BE2C (cell line): ENCODE measurements around the gene SKIL.

Experiments used
- DNase-seq: peaks from one replicate; pipeline ENCODE4 v3.0.0-alpha.2; 2020
- H3K27me3 ChIP-seq: fragments of 250-450 bp; sonication (Bioruptor Pico); 2 replicates; pipeline ENCODE4 v1.5.1; 2020; ENCODE audit warnings: mild to moderate bottlenecking
- H3K36me3 ChIP-seq: fragments of 250-450 bp; sonication (Bioruptor Pico); 2 replicates; pipeline ENCODE4 v1.5.1; 2020; ENCODE audit warnings: mild to moderate bottlenecking
- H3K4me1 ChIP-seq: fragments of 250-450 bp; sonication (Bioruptor Pico); 2 replicates; pipeline ENCODE4 v1.5.1; 2020
- H3K4me3 ChIP-seq: 2 replicates; pipeline ENCODE4 v1.5.1; 2011; ENCODE audit warnings: low read depth, low read length
- H3K9me3 ChIP-seq: fragments of 250-450 bp; sonication (Bioruptor Pico); 2 replicates; pipeline ENCODE4 v1.5.1; 2020
- CTCF ChIP-seq: IDR thresholded peaks from 2 replicates; pipeline ENCODE4 v1.5.1; 2012; ENCODE audit warnings: mild to moderate bottlenecking, low read depth, low read length

Gene SKIL

GRCh38 chr3:170372190-170372879 is 14.8 kb downstream of the SKIL start:
- H3K9me3 ChIP-seq, result no peaks in the 10 kb centered on the region
- no peak for TF ChIP-seq CTCF
- peaks cover 13% of the 10 kb centered on the region for H3K36me3 ChIP-seq
- H3K4me1 ChIP-seq, result peaks cover 7% of the 10 kb centered on the region; the same call in 1 of the 2 replicates
- no peak overlapping the region for H3K4me3 ChIP-seq
- H3K27me3 ChIP-seq, result no peaks in the 10 kb centered on the region
- DNase-seq, result no peak

GRCh38 chr3:170383567-170383966 is 26.1 kb downstream of the SKIL start:
- no peak for TF ChIP-seq CTCF
- Histone ChIP-seq H3K9me3 (no peaks in the 10 kb centered on the region), H3K4me1 (no peaks in the 10 kb centered on the region), H3K36me3 (peaks cover 17% of the 10 kb centered on the region), H3K27me3 (no peaks in the 10 kb centered on the region), H3K4me3 (no peak overlapping the region)
- no peak for DNase-seq

- Histone ChIP-seq H3K27me3 (no peaks in the 10 kb centered on the region), H3K36me3 (peaks cover 29% of the 10 kb centered on the region), H3K4me1 (no peaks in the 10 kb centered on the region), H3K4me3 (no peak overlapping the region), H3K9me3 (no peaks in the 10 kb centered on the region)
- no peak for TF ChIP-seq CTCF
- DNase-seq, result no peak
These were observed 29.0 kb downstream of the SKIL start for GRCh38 chr3:170386468-170386867.

- no peak for DNase-seq
- no peak for TF ChIP-seq CTCF
- Histone ChIP-seq H3K4me3 (no peak overlapping the region), H3K9me3 (no peaks in the 10 kb centered on the region), H3K27me3 (no peaks in the 10 kb centered on the region), H3K36me3 (peaks cover 29% of the 10 kb centered on the region), H3K4me1 (no peaks in the 10 kb centered on the region)
These were observed 30.4 kb downstream of the SKIL start for GRCh38 chr3:170387950-170388349.

GRCh38 chr3:170391108-170391507 is 33.6 kb downstream of the SKIL start:
- H3K27me3 ChIP-seq, result no peaks in the 10 kb centered on the region
- H3K4me3 ChIP-seq, result no peak overlapping the region
- TF ChIP-seq CTCF, result no peak
- H3K9me3 ChIP-seq, result no peaks in the 10 kb centered on the region
- H3K36me3 ChIP-seq, result peaks cover 26% of the 10 kb centered on the region
- no peaks in the 10 kb centered on the region for H3K4me1 ChIP-seq
- no peak for DNase-seq

- no peak for TF ChIP-seq CTCF
- DNase-seq, result no peak
- Histone ChIP-seq H3K4me3 (no peak overlapping the region), H3K27me3 (no peaks in the 10 kb centered on the region), H3K36me3 (no peaks in the 10 kb centered on the region), H3K4me1 (no peaks in the 10 kb centered on the region), H3K9me3 (no peaks in the 10 kb centered on the region)
These were observed 40.2 kb downstream of the SKIL start for GRCh38 chr3:170397685-170398084.
